ENCODE measurements around the gene NFKB2. TPM values are rescaled to one million over a fixed set of nuclear protein-coding genes. Genes with fewer than 3 reads are reported as not detected.

Gene NFKB2
- total RNA-seq: 100 to 1,000 TPM; 192 to 372 TPM

GRCh38 chr10:102395400-102396316 is at the start of gene NFKB2:
Gene NFKB2, plus strand, starts transcription at chr10:102395705. Its CDS starts 255 bp downstream, at chr10:102395960.
- Mint-ChIP-seq H3K27me3 (no peaks in the 10 kb centered on the region), H3K9me3 (no peaks in the 10 kb centered on the region), H3K27ac (peak within 1 kb of the TSS; percentile 96), H3K4me3 (peak within 1 kb of the TSS; percentile 98), H3K4me1 (peaks cover 11% of the 10 kb centered on the region), H3K36me3 (ENCODE audit: low read depth) (peaks cover 66% of the 10 kb centered on the region)
- ATAC-seq (replicated peaks): peak; percentile 39

- H3K27me3 Mint-ChIP-seq: no peaks in the 10 kb centered on the region
- peak overlapping the region; percentile 54 for H3K27ac Mint-ChIP-seq
- peaks cover 6% of the 10 kb centered on the region for H3K4me1 Mint-ChIP-seq
- peaks cover 75% of the 10 kb centered on the region for H3K36me3 Mint-ChIP-seq (ENCODE audit: low read depth)
- H3K4me3 Mint-ChIP-seq: no peak overlapping the region
- ATAC-seq (replicated peaks): peak; percentile 39
- no peaks in the 10 kb centered on the region for H3K9me3 Mint-ChIP-seq
These were observed 48.2 kb upstream of the NFKB2 start for GRCh38 chr10:102347236-102347828.

- Mint-ChIP-seq H3K4me1 (peaks cover 4% of the 10 kb centered on the region), H3K9me3 (no peaks in the 10 kb centered on the region), H3K4me3 (no peak overlapping the region), H3K36me3 (ENCODE audit: low read depth) (peaks cover 74% of the 10 kb centered on the region), H3K27me3 (no peaks in the 10 kb centered on the region), H3K27ac (no peak overlapping the region)
- peak; percentile 74 for ATAC-seq (replicated peaks)
These were observed 43.3 kb upstream of the NFKB2 start for GRCh38 chr10:102352066-102352715.

- H3K27me3 Mint-ChIP-seq: no peaks in the 10 kb centered on the region
- H3K27ac Mint-ChIP-seq: no peak overlapping the region
- ATAC-seq (replicated peaks): no peak
- H3K36me3 Mint-ChIP-seq (ENCODE audit: low read depth): peaks cover 89% of the 10 kb centered on the region
- H3K4me3 Mint-ChIP-seq: no peak overlapping the region
- H3K9me3 Mint-ChIP-seq: no peaks in the 10 kb centered on the region
- peaks cover 11% of the 10 kb centered on the region for H3K4me1 Mint-ChIP-seq
These were observed 41.1 kb upstream of the NFKB2 start for GRCh38 chr10:102354451-102354850.

- H3K4me1 Mint-ChIP-seq: peaks cover 11% of the 10 kb centered on the region
- H3K27me3 Mint-ChIP-seq: no peaks in the 10 kb centered on the region
- peak; percentile 95 for ATAC-seq (replicated peaks)
- H3K36me3 Mint-ChIP-seq (ENCODE audit: low read depth): peaks cover 98% of the 10 kb centered on the region
- H3K9me3 Mint-ChIP-seq: no peaks in the 10 kb centered on the region
- peak overlapping the region; percentile 70 for H3K27ac Mint-ChIP-seq
- no peak overlapping the region for H3K4me3 Mint-ChIP-seq
These were observed 36.7 kb upstream of the NFKB2 start for GRCh38 chr10:102358712-102359382.

- Mint-ChIP-seq H3K4me3 (no peak overlapping the region), H3K27ac (peak overlapping the region; percentile 36), H3K9me3 (no peaks in the 10 kb centered on the region), H3K36me3 (ENCODE audit: low read depth) (peaks cover 92% of the 10 kb centered on the region), H3K4me1 (no peaks in the 10 kb centered on the region), H3K27me3 (no peaks in the 10 kb centered on the region)
- no peak for ATAC-seq (replicated peaks)
These were observed 28.1 kb upstream of the NFKB2 start for GRCh38 chr10:102367441-102367840.

- Mint-ChIP-seq H3K27me3 (no peaks in the 10 kb centered on the region), H3K9me3 (no peaks in the 10 kb centered on the region), H3K27ac (peak overlapping the region; percentile 25), H3K4me1 (no peaks in the 10 kb centered on the region), H3K4me3 (no peak overlapping the region), H3K36me3 (ENCODE audit: low read depth) (peaks cover 92% of the 10 kb centered on the region)
- ATAC-seq (replicated peaks): no peak
These were observed 27.4 kb upstream of the NFKB2 start for GRCh38 chr10:102368077-102368476.

- peaks cover 93% of the 10 kb centered on the region for H3K36me3 Mint-ChIP-seq (ENCODE audit: low read depth)
These were observed 24.2 kb upstream of the NFKB2 start for GRCh38 chr10:102371295-102371694.

GRCh38 chr10:102375250-102375649 is 20.3 kb upstream of the NFKB2 start:
- ATAC-seq (replicated peaks): no peak
- H3K4me3 Mint-ChIP-seq: no peak overlapping the region
- H3K27ac Mint-ChIP-seq: no peak overlapping the region
- no peaks in the 10 kb centered on the region for H3K27me3 Mint-ChIP-seq
- peaks cover 94% of the 10 kb centered on the region for H3K36me3 Mint-ChIP-seq (ENCODE audit: low read depth)
- no peaks in the 10 kb centered on the region for H3K4me1 Mint-ChIP-seq
- no peaks in the 10 kb centered on the region for H3K9me3 Mint-ChIP-seq

More at GRCh38 chr10:102371295-102371694, 24.2 kb upstream of the NFKB2 start:
- no peaks in the 10 kb centered on the region for H3K4me1 Mint-ChIP-seq
- H3K27me3 Mint-ChIP-seq: no peaks in the 10 kb centered on the region
- no peaks in the 10 kb centered on the region for H3K9me3 Mint-ChIP-seq
- H3K4me3 Mint-ChIP-seq: no peak overlapping the region
- no peak for ATAC-seq (replicated peaks)
- no peak overlapping the region for H3K27ac Mint-ChIP-seq

GRCh38 chr10:102375867-102376266 is 19.6 kb upstream of the NFKB2 start:
- ATAC-seq (replicated peaks): no peak
- H3K9me3 Mint-ChIP-seq: no peaks in the 10 kb centered on the region
- H3K27me3 Mint-ChIP-seq: no peaks in the 10 kb centered on the region
- no peak overlapping the region for H3K27ac Mint-ChIP-seq
- no peaks in the 10 kb centered on the region for H3K4me1 Mint-ChIP-seq
- no peak overlapping the region for H3K4me3 Mint-ChIP-seq
- peaks cover 94% of the 10 kb centered on the region for H3K36me3 Mint-ChIP-seq (ENCODE audit: low read depth)

- ATAC-seq (replicated peaks): no peak
- no peak overlapping the region for H3K4me3 Mint-ChIP-seq
- no peak overlapping the region for H3K27ac Mint-ChIP-seq
- H3K27me3 Mint-ChIP-seq: no peaks in the 10 kb centered on the region
- no peaks in the 10 kb centered on the region for H3K9me3 Mint-ChIP-seq
- H3K4me1 Mint-ChIP-seq: no peaks in the 10 kb centered on the region
- H3K36me3 Mint-ChIP-seq (ENCODE audit: low read depth): peaks cover 94% of the 10 kb centered on the region
These were observed 18.6 kb upstream of the NFKB2 start for GRCh38 chr10:102376901-102377300.

GRCh38 chr10:102379383-102379782 is 16.1 kb upstream of the NFKB2 start:
- H3K4me1 Mint-ChIP-seq: no peaks in the 10 kb centered on the region
- ATAC-seq (replicated peaks): no peak
- H3K36me3 Mint-ChIP-seq (ENCODE audit: low read depth): peaks cover 79% of the 10 kb centered on the region
- H3K4me3 Mint-ChIP-seq: no peak overlapping the region
- no peaks in the 10 kb centered on the region for H3K9me3 Mint-ChIP-seq
- H3K27ac Mint-ChIP-seq: no peak overlapping the region
- no peaks in the 10 kb centered on the region for H3K27me3 Mint-ChIP-seq

- H3K36me3 Mint-ChIP-seq (ENCODE audit: low read depth): peaks cover 57% of the 10 kb centered on the region
- no peak for ATAC-seq (replicated peaks)
- H3K27me3 Mint-ChIP-seq: no peaks in the 10 kb centered on the region
- H3K4me1 Mint-ChIP-seq: no peaks in the 10 kb centered on the region
- no peaks in the 10 kb centered on the region for H3K9me3 Mint-ChIP-seq
- H3K4me3 Mint-ChIP-seq: no peak overlapping the region
- peak overlapping the region; percentile 54 for H3K27ac Mint-ChIP-seq
These were observed 13.5 kb upstream of the NFKB2 start for GRCh38 chr10:102381983-102382382.

- H3K36me3 Mint-ChIP-seq (ENCODE audit: low read depth): peaks cover 50% of the 10 kb centered on the region
- H3K4me3 Mint-ChIP-seq: no peak overlapping the region
- H3K9me3 Mint-ChIP-seq: no peaks in the 10 kb centered on the region
- H3K4me1 Mint-ChIP-seq: no peaks in the 10 kb centered on the region
- no peak for ATAC-seq (replicated peaks)
- H3K27ac Mint-ChIP-seq: no peak overlapping the region
- H3K27me3 Mint-ChIP-seq: no peaks in the 10 kb centered on the region
These were observed 12.6 kb upstream of the NFKB2 start for GRCh38 chr10:102382871-102383270.
